ENCODE data around the gene SGTA.

The SGTA gene

GRCh38 chr19:2814426-2814825, 31.4 kb upstream of the SGTA start:
- H3K27me3 Mint-ChIP-seq: no peaks in the 10 kb centered on the region
- no peak for ATAC-seq (replicated peaks; ENCODE audit: extremely low read depth, poor library complexity, severe bottlenecking)
- H3K27ac Mint-ChIP-seq (ENCODE audit: low read depth): no peak overlapping the region
- H3K9me3 Mint-ChIP-seq: no peaks in the 10 kb centered on the region
- H3K4me1 Mint-ChIP-seq: no peaks in the 10 kb centered on the region
- no peak for DNase-seq (ENCODE audit: low spot score in 2 of 2)
- no peak overlapping the region for H3K4me3 Mint-ChIP-seq
- peaks cover 1% of the 10 kb centered on the region for H3K36me3 Mint-ChIP-seq (ENCODE audit: insufficient read depth)

- DNase-seq (ENCODE audit: low spot score in 2 of 2) (no peak), ATAC-seq (replicated peaks; ENCODE audit: extremely low read depth, poor library complexity, severe bottlenecking) (no peak)
- Mint-ChIP-seq H3K4me1 (no peaks in the 10 kb centered on the region), H3K9me3 (no peaks in the 10 kb centered on the region), H3K4me3 (no peak overlapping the region), H3K36me3 (ENCODE audit: insufficient read depth) (peaks cover 1% of the 10 kb centered on the region), H3K27ac (ENCODE audit: low read depth) (no peak overlapping the region), H3K27me3 (no peaks in the 10 kb centered on the region)
Measured at GRCh38 chr19:2813235-2814160, 30.4 kb upstream of the SGTA start.

- DNase-seq (ENCODE audit: low spot score in 2 of 2): no peak
- Mint-ChIP-seq H3K27me3 (no peaks in the 10 kb centered on the region), H3K4me1 (no peaks in the 10 kb centered on the region), H3K27ac (ENCODE audit: low read depth) (no peak overlapping the region), H3K4me3 (no peak overlapping the region), H3K36me3 (ENCODE audit: insufficient read depth) (no peaks in the 10 kb centered on the region), H3K9me3 (no peaks in the 10 kb centered on the region)
- no peak for ATAC-seq (replicated peaks; ENCODE audit: extremely low read depth, poor library complexity, severe bottlenecking)
Measured at GRCh38 chr19:2812414-2813234, 29.6 kb upstream of the SGTA start.

- H3K9me3 Mint-ChIP-seq: no peaks in the 10 kb centered on the region
- H3K36me3 Mint-ChIP-seq (ENCODE audit: insufficient read depth): no peaks in the 10 kb centered on the region
- H3K27me3 Mint-ChIP-seq: no peaks in the 10 kb centered on the region
- H3K4me3 Mint-ChIP-seq: no peak overlapping the region
- DNase-seq (ENCODE audit: low spot score in 2 of 2) (no peak), ATAC-seq (replicated peaks; ENCODE audit: extremely low read depth, poor library complexity, severe bottlenecking) (no peak)
- no peak overlapping the region for H3K27ac Mint-ChIP-seq (ENCODE audit: low read depth)
- no peaks in the 10 kb centered on the region for H3K4me1 Mint-ChIP-seq
Measured at GRCh38 chr19:2811735-2812413, 28.8 kb upstream of the SGTA start.

- no peaks in the 10 kb centered on the region for H3K36me3 Mint-ChIP-seq (ENCODE audit: insufficient read depth)
- DNase-seq (ENCODE audit: low spot score in 2 of 2) (no peak), ATAC-seq (replicated peaks; ENCODE audit: extremely low read depth, poor library complexity, severe bottlenecking) (no peak)
- H3K27ac Mint-ChIP-seq (ENCODE audit: low read depth): no peak overlapping the region
- no peaks in the 10 kb centered on the region for H3K27me3 Mint-ChIP-seq
- no peaks in the 10 kb centered on the region for H3K4me1 Mint-ChIP-seq
- no peaks in the 10 kb centered on the region for H3K9me3 Mint-ChIP-seq
- no peak overlapping the region for H3K4me3 Mint-ChIP-seq
Measured at GRCh38 chr19:2811221-2811722, 28.2 kb upstream of the SGTA start.

- no peaks in the 10 kb centered on the region for H3K27me3 Mint-ChIP-seq
- no peak for ATAC-seq (replicated peaks; ENCODE audit: extremely low read depth, poor library complexity, severe bottlenecking)
- H3K27ac Mint-ChIP-seq (ENCODE audit: low read depth): no peak overlapping the region
- H3K4me1 Mint-ChIP-seq: no peaks in the 10 kb centered on the region
- H3K36me3 Mint-ChIP-seq (ENCODE audit: insufficient read depth): no peaks in the 10 kb centered on the region
- DNase-seq (ENCODE audit: low spot score in 2 of 2): no peak
- no peaks in the 10 kb centered on the region for H3K9me3 Mint-ChIP-seq
- no peak overlapping the region for H3K4me3 Mint-ChIP-seq
Measured at GRCh38 chr19:2810141-2811091, 27.3 kb upstream of the SGTA start.

- H3K4me1 Mint-ChIP-seq: no peaks in the 10 kb centered on the region
- DNase-seq (ENCODE audit: low spot score in 2 of 2) (no peak), ATAC-seq (replicated peaks; ENCODE audit: extremely low read depth, poor library complexity, severe bottlenecking) (no peak)
- H3K27ac Mint-ChIP-seq (ENCODE audit: low read depth): no peak overlapping the region
- H3K27me3 Mint-ChIP-seq: no peaks in the 10 kb centered on the region
- H3K4me3 Mint-ChIP-seq: no peak overlapping the region
- H3K9me3 Mint-ChIP-seq: no peaks in the 10 kb centered on the region
- no peaks in the 10 kb centered on the region for H3K36me3 Mint-ChIP-seq (ENCODE audit: insufficient read depth)
Measured at GRCh38 chr19:2809387-2810140, 26.5 kb upstream of the SGTA start.

- H3K36me3 Mint-ChIP-seq (ENCODE audit: insufficient read depth): no peaks in the 10 kb centered on the region
- DNase-seq (ENCODE audit: low spot score in 2 of 2) (no peak), ATAC-seq (replicated peaks; ENCODE audit: extremely low read depth, poor library complexity, severe bottlenecking) (no peak)
- H3K9me3 Mint-ChIP-seq: no peaks in the 10 kb centered on the region
- no peak overlapping the region for H3K4me3 Mint-ChIP-seq
- no peaks in the 10 kb centered on the region for H3K27me3 Mint-ChIP-seq
- no peak overlapping the region for H3K27ac Mint-ChIP-seq (ENCODE audit: low read depth)
- H3K4me1 Mint-ChIP-seq: no peaks in the 10 kb centered on the region
Measured at GRCh38 chr19:2808129-2808941, 25.3 kb upstream of the SGTA start.

- no peaks in the 10 kb centered on the region for H3K36me3 Mint-ChIP-seq (ENCODE audit: insufficient read depth)
- no peak overlapping the region for H3K4me3 Mint-ChIP-seq
- H3K9me3 Mint-ChIP-seq: no peaks in the 10 kb centered on the region
- DNase-seq (ENCODE audit: low spot score in 2 of 2) (no peak), ATAC-seq (replicated peaks; ENCODE audit: extremely low read depth, poor library complexity, severe bottlenecking) (no peak)
- no peaks in the 10 kb centered on the region for H3K27me3 Mint-ChIP-seq
- H3K27ac Mint-ChIP-seq (ENCODE audit: low read depth): no peak overlapping the region
- peaks cover 4% of the 10 kb centered on the region for H3K4me1 Mint-ChIP-seq
Measured at GRCh38 chr19:2807379-2808128, 24.5 kb upstream of the SGTA start.

GRCh38 chr19:2806736-2807378, 23.8 kb upstream of the SGTA start:
- DNase-seq (ENCODE audit: low spot score in 2 of 2): no peak
- H3K36me3 Mint-ChIP-seq (ENCODE audit: insufficient read depth): peaks cover 1% of the 10 kb centered on the region
- no peak overlapping the region for H3K27ac Mint-ChIP-seq (ENCODE audit: low read depth)
- no peaks in the 10 kb centered on the region for H3K27me3 Mint-ChIP-seq
- H3K4me3 Mint-ChIP-seq: no peak overlapping the region
- no peak for ATAC-seq (replicated peaks; ENCODE audit: extremely low read depth, poor library complexity, severe bottlenecking)
- no peaks in the 10 kb centered on the region for H3K9me3 Mint-ChIP-seq
- peaks cover 6% of the 10 kb centered on the region for H3K4me1 Mint-ChIP-seq
